GM23338 (cell line): ENCODE measurements around the gene SYNPR. TPM values are rescaled to one million over a fixed set of nuclear protein-coding genes. Genes with fewer than 3 reads are reported as not detected.

Source experiments
- ATAC-seq: fragments of 200-7000 bp; cut with Tn5 transposase; 3 replicates; pipeline ENCODE4 v1.9.1; 2020
- DNase-seq: peaks from one replicate; pipeline ENCODE4 v3.0.0-alpha.2; 2015; ENCODE audit warnings: low spot score
- H2AFZ ChIP-seq: fragments of 200-600 bp; sonication (generic); 2 replicates; pipeline ENCODE4 v1.8.0; 2016; ENCODE audit warnings: antibody characterized with exemption, mild to moderate bottlenecking, moderate library complexity
- H3F3A ChIP-seq: fragments of 200-600 bp; sonication (generic); replicated peaks from 2 replicates; pipeline ENCODE4 v1.8.0; 2017; ENCODE audit warnings: antibody characterized with exemption, mixed run types, low read depth
- H3K27ac ChIP-seq: fragments of 200-600 bp; sonication (generic); 2 replicates; pipeline ENCODE4 v1.6.1; 2016; ENCODE audit warnings: low read depth
- H3K27me3 ChIP-seq: fragments of 200-600 bp; sonication (generic); 2 replicates; pipeline ENCODE4 v1.8.0; 2016; ENCODE audit warnings: mild to moderate bottlenecking, mixed run types, moderate library complexity; ENCODE audit not compliant: insufficient read depth
- H3K36me3 ChIP-seq: fragments of 200-600 bp; sonication (generic); 2 replicates; pipeline ENCODE4 v1.8.0; 2016; ENCODE audit warnings: mild to moderate bottlenecking; ENCODE audit not compliant: insufficient read depth
- H3K4me1 ChIP-seq: fragments of 200-600 bp; sonication (generic); 2 replicates; pipeline ENCODE4 v1.8.0; 2016; ENCODE audit warnings: mild to moderate bottlenecking, moderate library complexity; ENCODE audit not compliant: insufficient read depth
- H3K4me2 ChIP-seq: fragments of 200-600 bp; sonication (generic); 2 replicates; pipeline ENCODE4 v1.7.1; 2017; ENCODE audit warnings: mixed run types
- H3K4me3 ChIP-seq: fragments of 200-600 bp; sonication (generic); 2 replicates; pipeline ENCODE4 v1.6.1; 2016; ENCODE audit warnings: mixed run types
- H3K79me2 ChIP-seq: fragments of 200-600 bp; sonication (generic); replicated peaks from 2 replicates; pipeline ENCODE4 v1.8.0; 2017; ENCODE audit warnings: mild to moderate bottlenecking; ENCODE audit not compliant: insufficient read depth
- H3K9me2 ChIP-seq: fragments of 200-600 bp; sonication (generic); 2 replicates; pipeline ENCODE4 v1.8.0; 2017; ENCODE audit not compliant: insufficient read depth
- H4K20me1 ChIP-seq: fragments of 200-600 bp; sonication (generic); replicated peaks from 2 replicates; pipeline ENCODE4 v1.8.0; 2017; ENCODE audit warnings: mild to moderate bottlenecking; ENCODE audit not compliant: insufficient read depth
- H3K27ac Mint-ChIP-seq: 2 replicates; pipeline ENCODE4 v1.8.0; 2020; ENCODE audit warnings: inconsistent platforms, mild to moderate bottlenecking, moderate library complexity, mixed read lengths
- H3K27me3 Mint-ChIP-seq: 3 replicates; pipeline ENCODE4 v1.8.0; 2022; ENCODE audit warnings: low read depth, mild to moderate bottlenecking, moderate library complexity, mixed read lengths, inconsistent platforms; ENCODE audit not compliant: insufficient read depth, poor library complexity
- H3K36me3 Mint-ChIP-seq: 3 replicates; pipeline ENCODE4 v1.8.0; 2021; ENCODE audit warnings: low read depth, mild to moderate bottlenecking, inconsistent platforms, moderate library complexity, mixed read lengths
- H3K4me1 Mint-ChIP-seq: 3 replicates; pipeline ENCODE4 v1.8.0; 2020; ENCODE audit warnings: mild to moderate bottlenecking, inconsistent platforms, mixed read lengths
- H3K4me3 Mint-ChIP-seq: 3 replicates; pipeline ENCODE4 v1.8.0; 2021; ENCODE audit warnings: moderate library complexity, mild to moderate bottlenecking, inconsistent platforms, mixed read lengths
- H3K9me3 Mint-ChIP-seq: 3 replicates; pipeline ENCODE4 v1.8.0; 2020; ENCODE audit warnings: moderate library complexity, mild to moderate bottlenecking, inconsistent platforms, mixed read lengths
- CREB1 ChIP-seq: fragments of 250-450 bp; sonication (Bioruptor Pico); IDR thresholded peaks from 2 replicates; pipeline ENCODE4 v1.5.0; 2020; ENCODE audit warnings: low read depth, mild to moderate bottlenecking, moderate library complexity
- CTCF ChIP-seq, 2 experiments: fragments of 200-600 bp in 1 of 2; sonication (generic) in 1 of 2; conservative IDR thresholded peaks; 2 replicates each; pipeline versions ENCODE4 v1.5.1 to v1.6.1; 2016 to 2017; ENCODE audit warnings: antibody characterized with exemption in 2 of 2, low read depth in 2 of 2, mild to moderate bottlenecking in 2 of 2, moderate library complexity in 1 of 2
- ETS1 ChIP-seq: IDR thresholded peaks from 2 replicates; pipeline ENCODE4 v1.6.1; 2016; ENCODE audit warnings: antibody characterized with exemption
- EZH2 ChIP-seq: fragments of 200-600 bp; sonication (generic); IDR thresholded peaks from one replicate; pipeline ENCODE4 v1.8.0; 2017; ENCODE audit warnings: antibody characterized with exemption, mild to moderate bottlenecking, low read depth; ENCODE audit not compliant: unreplicated experiment
- EZH2phosphoT487 ChIP-seq: fragments of 200-600 bp; sonication (generic); IDR thresholded peaks from one replicate; pipeline ENCODE4 v1.8.1; 2018; ENCODE audit warnings: antibody characterized with exemption; ENCODE audit not compliant: unreplicated experiment
- JUNB ChIP-seq: IDR thresholded peaks from one replicate; pipeline ENCODE4 v1.6.1; 2016; ENCODE audit warnings: antibody characterized with exemption; ENCODE audit not compliant: unreplicated experiment
- NANOG ChIP-seq: IDR thresholded peaks from 2 replicates; pipeline ENCODE4 v1.6.1; 2016; ENCODE audit warnings: antibody characterized with exemption, borderline replicate concordance
- POLR2AphosphoS5 ChIP-seq: IDR thresholded peaks from 2 replicates; pipeline ENCODE4 v1.6.1; 2016; ENCODE audit warnings: antibody characterized with exemption, low read depth
- REST ChIP-seq: IDR thresholded peaks from one replicate; pipeline ENCODE4 v1.6.1; 2018; ENCODE audit warnings: antibody characterized with exemption; ENCODE audit not compliant: unreplicated experiment
- STAT1 ChIP-seq: IDR thresholded peaks from one replicate; pipeline ENCODE4 v1.6.1; 2016; ENCODE audit warnings: antibody characterized with exemption; ENCODE audit not compliant: unreplicated experiment
- ZNF114 ChIP-seq: fragments of 250-450 bp; sonication (Bioruptor Pico); IDR thresholded peaks from 2 replicates; pipeline ENCODE4 v1.5.0; 2020; ENCODE audit warnings: mild to moderate bottlenecking, moderate library complexity
- ZNF331 ChIP-seq: fragments of 250-450 bp; sonication (Bioruptor Pico); IDR thresholded peaks from 2 replicates; pipeline ENCODE4 v1.5.0; 2020; ENCODE audit warnings: low read depth, mild to moderate bottlenecking, moderate library complexity
- ZNF462 ChIP-seq: fragments of 250-450 bp; sonication (Bioruptor Pico); IDR thresholded peaks from 2 replicates; pipeline ENCODE4 v1.5.0; 2020; ENCODE audit warnings: mild to moderate bottlenecking, moderate library complexity
- polyA plus RNA-seq: library from polyadenylated mRNA; unstranded; fragments of >200 nt; fragmentation: Nextera tagmentation; extraction: Ambion mirVana; gene quantifications from 2 replicates; pipeline ENCODE4 v1.2.1, GENCODE V29; 2016
- total RNA-seq: library from RNA; depleted of rRNA; stranded (reverse); fragments of >200 nt; shearing (Covaris generic); gene quantifications from 2 replicates; pipeline ENCODE4 v1.2.3, GENCODE V29; 2014

Gene SYNPR
- total and polyA plus RNA-seq, 2 experiments from 2014 or later, result 0.38 to 0.55 TPM

- H3K9me2 ChIP-seq, result peaks cover 6% of the 10 kb centered on the region; the same call in 1 of the 2 replicates
- no peaks in the 10 kb centered on the region for H3K4me1 Mint-ChIP-seq
- peaks cover 3% of the 10 kb centered on the region for H3K27me3 Mint-ChIP-seq
- no peaks in the 10 kb centered on the region for H3K79me2 ChIP-seq
- H3K36me3 Mint-ChIP-seq, result no peaks in the 10 kb centered on the region
- H3K4me2 ChIP-seq, result no peak overlapping the region
- H3K27ac ChIP-seq, result no peak overlapping the region
- no peak overlapping the region for H2AFZ ChIP-seq
- H3F3A ChIP-seq, result no peaks in the 10 kb centered on the region
- ATAC-seq, result no peak
- H3K36me3 ChIP-seq, result no peaks in the 10 kb centered on the region
- H3K9me3 Mint-ChIP-seq, result no peaks in the 10 kb centered on the region
- DNase-seq, result no peak
- no peak overlapping the region for H3K27ac Mint-ChIP-seq
- H3K4me3 ChIP-seq, result no peak overlapping the region
- H4K20me1 ChIP-seq, result no peaks in the 10 kb centered on the region
- no peaks in the 10 kb centered on the region for H3K4me1 ChIP-seq
- no peak overlapping the region for H3K4me3 Mint-ChIP-seq
- TF ChIP-seq ZNF331 (no peak), NANOG (no peak), EZH2 (no peak), STAT1 (no peak), CTCF (conservative IDR thresholded peaks at IDR 0.05; ENCODE audit: low read depth in 2 of 2) (no peak), CREB1 (CRISPR knock-in tag) (no peak), EZH2phosphoT487 (no peak), REST (no peak), POLR2AphosphoS5 (no peak), ZNF114 (CRISPR knock-in tag) (no peak), JUNB (no peak), ETS1 (no peak), ZNF462 (CRISPR knock-in tag) (no peak)
- no peaks in the 10 kb centered on the region for H3K27me3 ChIP-seq
Measured at GRCh38 chr3:63395960-63396359, 117.9 kb downstream of the SYNPR start.
